HG02623 (cell line): ENCODE results near the gene STK11.

Experiments used
- ATAC-seq: cut with Tn5 transposase; IDR thresholded peaks from one replicate; pipeline ENCODE4 v1.9.1; 2021; ENCODE audit warnings: moderate library complexity; ENCODE audit not compliant: unreplicated experiment

The STK11 gene

DNA sequence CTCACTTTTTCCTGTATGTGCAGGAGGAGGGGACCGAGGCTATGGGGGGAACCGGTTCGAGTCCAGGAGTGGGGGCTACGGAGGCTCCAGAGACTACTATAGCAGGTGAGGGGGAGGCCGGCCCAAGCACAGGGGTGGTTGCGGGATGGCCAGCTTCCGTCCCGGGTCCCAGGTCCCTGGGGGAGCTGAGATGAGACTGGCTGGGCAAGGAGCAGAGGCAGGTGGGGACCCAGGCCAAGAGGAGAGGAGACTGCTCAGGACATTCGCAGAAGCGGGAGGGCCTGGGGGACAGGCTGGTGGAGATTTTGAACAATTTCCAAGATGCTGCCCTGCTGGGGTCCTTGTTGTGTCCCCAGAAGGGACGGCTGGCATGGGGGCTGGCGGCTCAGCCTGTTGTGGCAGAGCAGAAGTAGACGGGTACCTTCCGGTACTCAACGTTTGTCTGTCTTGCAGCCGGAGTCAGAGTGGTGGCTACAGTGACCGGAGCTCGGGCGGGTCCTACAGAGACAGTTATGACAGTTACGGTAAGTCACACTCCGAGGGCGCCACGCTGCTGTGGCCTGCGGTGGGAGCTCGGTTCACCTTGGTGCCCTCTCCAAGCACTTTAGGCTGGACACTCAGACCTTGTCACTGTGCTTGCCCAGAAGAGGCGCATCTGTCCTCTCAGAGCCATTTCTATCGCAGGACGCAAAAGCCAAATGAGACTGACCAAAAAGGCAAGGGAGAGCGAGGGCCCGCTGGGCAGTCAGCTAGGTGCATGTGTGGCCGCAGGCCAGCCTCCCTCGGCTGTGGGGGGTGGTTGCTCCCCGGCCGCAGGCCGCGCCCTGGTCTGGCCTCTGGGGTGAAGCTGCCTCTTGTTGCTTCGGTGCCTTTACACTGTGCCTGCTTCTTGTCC lies 66.2 kb downstream of the STK11 start:
- ATAC-seq: no peak

- no peak for ATAC-seq
Measured at GRCh38 chr19:1272423-1273262, 67.1 kb downstream of the STK11 start.

DNA sequence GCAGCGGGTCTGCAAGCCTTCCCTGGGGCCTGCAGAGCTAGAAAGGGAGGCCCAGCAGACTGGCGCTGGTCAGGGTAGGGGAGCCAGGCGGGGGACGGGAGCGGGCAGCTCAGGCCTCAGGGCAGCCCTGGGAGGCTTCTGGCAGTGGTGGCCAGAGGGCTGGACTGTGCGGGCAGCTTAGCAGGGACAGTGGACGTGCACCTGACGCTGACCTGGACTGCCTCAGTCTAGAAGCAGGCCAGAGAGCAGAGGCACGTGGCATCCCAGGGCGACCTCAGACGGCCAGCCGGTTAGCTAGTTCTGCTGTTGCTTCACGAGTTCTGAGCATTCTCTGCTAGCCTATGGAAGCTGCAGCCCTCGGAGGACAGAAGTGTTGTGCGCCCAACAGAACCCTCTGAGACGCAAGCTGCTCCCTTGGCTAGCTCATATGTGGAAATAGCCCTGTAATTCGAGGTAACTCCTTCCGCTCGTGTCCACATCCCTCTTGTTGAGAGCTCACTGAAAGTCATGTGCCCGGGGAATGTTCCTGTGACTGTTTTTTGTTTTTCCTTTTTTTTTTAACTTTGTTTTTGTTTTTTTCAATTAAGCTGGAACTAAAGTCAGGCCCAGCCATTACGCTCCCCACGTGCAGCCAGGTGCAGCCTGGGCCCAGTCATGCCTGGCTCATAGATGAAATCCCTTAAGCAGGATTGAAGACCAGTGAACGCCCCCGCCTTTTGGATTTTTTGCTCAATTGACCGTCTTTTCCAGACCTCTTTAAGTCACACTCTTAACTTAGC lies 67.9 kb downstream of the STK11 start:
- ATAC-seq: no peak

- ATAC-seq: no peak
Measured at GRCh38 chr19:1274081-1274851, 68.7 kb downstream of the STK11 start.

DNA sequence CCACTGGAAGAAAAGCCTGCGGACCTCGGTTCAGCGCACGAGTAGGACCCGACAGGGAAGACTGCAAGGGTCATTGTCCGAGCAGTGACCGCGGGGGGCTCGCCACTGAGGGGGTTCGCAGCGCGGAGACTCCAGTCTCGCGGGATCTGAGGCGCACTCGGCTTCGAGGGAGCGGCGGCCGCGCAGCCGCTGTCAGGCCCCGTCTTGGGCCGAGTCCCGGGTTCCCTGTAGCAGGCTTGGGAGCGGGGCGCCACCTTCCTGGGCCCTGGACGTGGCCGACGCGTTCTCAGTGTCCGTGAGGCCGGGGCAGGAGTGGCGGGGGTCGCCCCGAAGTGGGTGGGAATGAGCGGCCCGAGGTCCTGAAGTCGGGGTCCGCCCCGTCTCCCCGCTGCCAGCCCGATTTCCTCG lies 69.3 kb downstream of the STK11 start:
- no peak for ATAC-seq

- peak; percentile 63 for ATAC-seq
Measured at GRCh38 chr19:1275260-1275975, 69.8 kb downstream of the STK11 start, which contains the start of gene FAM174C. Gene FAM174C, plus strand, starts transcription at chr19:1275530. Its CDS starts 20 bp downstream, at chr19:1275550.

DNA sequence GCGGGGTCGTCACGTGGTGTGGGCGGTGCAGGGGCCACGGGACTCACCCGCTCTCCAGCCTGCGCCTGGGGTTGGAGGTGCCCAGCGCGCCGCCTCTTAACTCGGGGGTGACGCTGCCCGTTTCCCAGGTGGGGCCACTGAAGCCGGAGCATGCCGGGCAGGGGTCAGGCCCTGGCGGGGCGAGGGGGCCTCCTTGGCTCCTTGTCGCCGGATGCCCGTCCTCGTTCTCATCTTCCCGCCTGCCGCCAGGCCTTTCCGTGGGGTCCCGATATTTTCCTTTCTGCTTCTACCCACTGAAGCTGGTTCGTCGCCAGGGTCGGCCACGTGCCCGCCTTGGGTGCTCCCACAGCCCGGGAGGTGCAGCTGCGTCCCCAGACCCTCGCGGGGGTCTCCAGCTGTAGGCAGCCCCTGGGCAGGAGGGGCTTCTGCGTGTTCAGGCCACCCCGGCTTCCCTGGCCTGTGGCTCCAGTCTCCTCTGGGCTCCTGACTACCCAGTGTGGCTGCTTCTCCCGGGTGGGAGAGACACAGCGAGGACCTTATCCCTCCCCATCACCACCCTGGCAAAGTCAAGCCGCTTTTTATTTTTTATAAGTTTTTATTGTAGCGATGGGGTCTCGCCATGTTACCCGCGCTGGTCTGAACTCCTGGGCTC lies 70.5 kb downstream of the STK11 start:
- ATAC-seq: no peak

GRCh38 chr19:1276628-1277022 lies 71.0 kb downstream of the STK11 start:
- ATAC-seq: no peak

- ATAC-seq: no peak
Measured at GRCh38 chr19:1277061-1277460, 71.5 kb downstream of the STK11 start.
